ENCODE data around the gene PLCB1.
"Not testable (repeated sequence)": the region's sequence is repeated elsewhere in the genome, so short reads cannot be mapped to it uniquely, and the experiment has no call there.

The PLCB1 gene

DNA sequence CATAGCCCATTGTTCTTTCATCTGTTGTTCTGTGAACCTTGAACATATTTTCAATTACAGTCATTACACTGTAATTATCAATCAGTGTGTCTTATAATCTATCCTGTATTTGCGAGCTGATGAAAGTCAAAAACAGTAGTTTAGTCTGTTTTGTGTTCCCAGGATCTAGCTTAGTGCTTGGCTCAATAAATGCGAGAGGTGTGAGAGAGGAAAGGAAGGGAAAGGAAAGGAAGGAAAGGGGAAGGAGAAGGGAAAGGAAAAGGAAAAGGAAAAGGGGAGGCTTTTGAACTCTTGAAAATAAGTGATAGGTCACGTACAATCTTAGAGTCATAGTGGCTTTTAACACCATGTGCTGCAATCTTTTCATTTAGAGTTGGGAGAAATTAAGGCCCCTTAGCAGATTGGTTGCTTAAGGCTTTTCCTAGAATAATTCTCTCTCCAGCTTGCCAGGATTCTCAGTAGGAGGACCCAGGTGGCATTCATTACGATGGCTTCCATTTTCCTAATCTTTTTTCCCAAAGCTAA, 503.0 kb downstream of the PLCB1 start:
- no peak for DNase-seq

DNA sequence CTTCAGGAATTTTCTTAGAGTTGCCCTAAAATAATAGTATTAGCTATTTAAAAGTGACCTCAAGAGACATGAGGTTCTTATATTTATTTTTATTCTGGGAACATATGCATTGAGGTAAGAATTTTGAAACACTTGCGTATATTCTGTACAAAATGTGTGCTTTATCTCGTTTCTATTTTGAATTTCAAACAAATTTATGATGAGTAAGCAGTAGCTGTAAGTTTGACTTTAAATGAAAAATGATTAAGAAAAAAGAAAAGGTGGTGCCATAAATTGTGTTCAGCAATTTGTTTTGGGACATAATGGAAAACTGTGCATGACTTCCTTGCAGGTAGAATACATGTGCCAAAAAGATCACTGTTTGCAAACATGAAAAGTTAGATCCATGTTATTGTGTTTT, 503.8 kb downstream of the PLCB1 start:
- no peak for DNase-seq

DNA sequence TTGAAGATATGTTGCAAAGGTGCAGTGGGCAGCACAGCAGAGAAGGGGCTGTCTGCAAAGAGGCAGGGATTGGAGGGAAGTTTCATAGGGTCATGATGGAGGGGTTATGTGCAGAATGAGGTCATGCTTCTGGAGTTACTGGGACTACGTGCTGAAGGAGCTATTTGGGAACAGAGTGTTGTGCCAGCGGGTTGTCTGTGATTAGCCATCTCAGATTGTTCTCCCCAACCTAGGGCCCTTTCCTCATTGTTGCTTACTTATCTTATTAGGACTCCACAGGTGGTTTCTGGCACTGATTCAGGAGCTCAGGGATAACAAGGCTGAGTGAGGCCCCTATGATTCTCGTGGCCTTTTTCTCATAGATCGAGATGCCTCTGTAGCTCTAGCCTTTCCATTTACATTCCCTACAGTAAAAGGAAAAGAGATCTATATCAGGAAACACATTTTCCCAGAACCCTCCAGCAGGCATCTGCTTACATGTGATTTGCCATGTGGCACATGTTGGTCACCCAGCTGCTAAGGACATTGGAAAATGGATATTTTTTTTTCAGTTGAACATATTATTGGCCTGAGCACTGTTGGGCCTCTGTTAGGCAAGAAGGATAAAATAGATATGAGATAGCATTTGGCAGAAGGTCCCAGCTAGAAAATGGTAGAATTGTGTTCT, 507.2 kb downstream of the PLCB1 start:
- no peak for DNase-seq

DNA sequence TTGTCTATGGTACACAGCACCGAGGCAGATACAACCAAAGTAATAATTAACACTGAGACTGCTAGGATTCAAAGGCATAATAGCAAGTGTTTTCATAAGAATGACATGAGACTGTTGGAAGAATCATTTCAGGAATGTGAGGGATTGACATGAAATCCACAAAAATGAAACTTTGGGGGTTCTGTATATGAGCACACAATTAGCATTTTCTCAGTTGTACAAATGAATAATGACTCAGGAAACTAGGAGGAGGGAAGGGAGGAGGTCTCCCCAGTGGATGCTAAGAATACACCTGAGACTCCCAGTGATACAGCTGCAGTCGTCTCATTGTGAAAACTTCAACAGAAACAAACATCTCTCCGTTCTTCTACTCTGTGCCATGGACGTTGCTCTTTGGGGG, 508.4 kb downstream of the PLCB1 start:
- no peak for DNase-seq

DNA sequence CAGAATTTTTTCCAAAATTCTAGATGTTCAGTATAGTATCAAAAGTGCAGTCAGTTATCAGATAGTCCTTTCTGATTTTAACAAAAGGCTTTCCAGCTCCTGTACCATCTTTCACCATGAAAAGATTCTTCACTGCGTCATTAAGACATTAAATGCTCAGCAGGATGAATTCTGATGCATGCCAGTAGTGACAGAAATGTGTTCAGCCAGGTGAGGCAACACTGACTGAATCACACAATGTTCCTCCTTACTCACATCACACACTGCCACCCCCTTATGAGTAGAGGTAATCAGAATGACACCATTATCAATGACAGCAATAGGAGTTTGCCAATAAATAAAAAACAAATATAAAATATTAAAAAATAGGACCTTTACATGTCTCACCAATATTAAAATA, 510.2 kb downstream of the PLCB1 start:
- no peak for DNase-seq

DNA sequence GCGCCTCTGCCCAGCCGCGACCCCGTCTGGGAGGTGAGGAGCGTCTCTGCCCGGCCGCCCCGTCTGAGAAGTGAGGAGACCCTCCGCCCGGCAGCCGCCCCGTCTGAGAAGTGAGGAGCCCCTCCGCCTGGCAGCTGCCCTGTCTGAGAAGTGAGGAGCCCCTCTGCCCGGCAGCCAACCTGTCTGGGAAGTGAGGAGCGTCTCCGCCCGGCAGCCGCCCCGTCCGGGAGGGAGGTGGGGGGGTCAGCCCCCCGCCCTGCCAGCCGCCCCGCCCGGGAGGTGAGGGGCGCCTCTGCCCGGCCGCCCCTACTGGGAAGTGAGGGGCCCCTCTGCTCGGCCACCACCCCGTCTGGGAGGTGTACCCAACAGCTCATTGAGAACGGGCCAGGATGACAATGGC, 512.4 kb downstream of the PLCB1 start:
- DNase-seq: not testable (repeated sequence)

DNA sequence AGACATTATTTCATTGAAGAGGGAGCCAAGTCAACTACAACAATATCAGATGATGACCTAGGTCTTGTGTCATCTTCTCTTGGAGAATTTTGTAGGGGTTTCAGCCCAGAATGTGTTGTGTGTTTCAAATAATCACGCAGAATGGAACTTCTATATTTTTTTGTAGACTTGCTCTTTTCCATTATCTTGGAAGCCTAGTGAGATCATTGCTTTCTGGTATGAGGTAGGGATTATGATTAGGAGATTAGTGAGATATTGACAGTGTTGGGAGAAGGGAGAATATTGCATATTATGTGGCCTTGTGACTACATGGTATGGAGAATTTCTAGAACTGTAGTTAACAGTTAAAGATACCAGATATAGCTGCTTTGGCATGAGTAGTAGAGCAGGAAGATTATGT, 513.3 kb downstream of the PLCB1 start:
- no peak for DNase-seq

DNA sequence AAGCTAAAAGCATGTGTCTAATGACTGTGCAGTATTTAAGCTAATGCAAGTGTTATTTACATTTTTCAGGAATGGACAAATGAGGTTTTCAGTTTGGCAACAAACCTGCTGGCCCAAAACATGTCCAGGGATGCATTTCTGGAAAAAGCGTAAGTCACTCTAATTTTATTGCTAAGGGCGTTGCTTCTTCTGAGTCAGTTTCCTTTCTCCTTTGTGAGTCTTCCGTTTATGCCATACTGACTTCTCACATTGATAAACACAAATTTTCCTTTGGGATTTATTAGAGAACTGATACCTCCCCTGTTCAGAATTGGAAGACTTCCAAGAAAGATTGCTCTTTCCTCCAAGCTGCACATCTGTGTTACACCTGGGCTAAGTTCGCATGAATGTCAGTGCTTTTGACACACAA, 514.0 kb downstream of the PLCB1 start:
- DNase-seq: peak; percentile 90

DNA sequence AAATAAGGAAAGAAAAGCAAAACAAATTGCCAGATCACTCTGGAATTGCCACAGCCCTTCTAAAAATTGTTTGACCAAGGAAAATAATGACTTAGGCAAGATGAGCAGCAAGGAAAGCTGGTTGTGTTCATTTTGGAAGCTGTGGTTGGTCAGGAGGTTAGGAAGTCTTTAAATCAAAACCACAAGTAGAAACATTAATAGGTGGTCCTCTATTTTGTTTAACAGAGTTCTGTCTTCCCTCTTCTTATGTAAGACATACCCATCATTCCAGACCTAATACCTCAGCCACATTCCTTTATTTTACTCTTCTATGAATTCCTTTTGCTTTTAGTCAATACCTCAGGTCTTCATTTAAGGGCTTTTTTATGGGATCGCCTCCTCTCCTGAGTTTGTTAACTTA, 514.6 kb downstream of the PLCB1 start:
- no peak for DNase-seq

DNA sequence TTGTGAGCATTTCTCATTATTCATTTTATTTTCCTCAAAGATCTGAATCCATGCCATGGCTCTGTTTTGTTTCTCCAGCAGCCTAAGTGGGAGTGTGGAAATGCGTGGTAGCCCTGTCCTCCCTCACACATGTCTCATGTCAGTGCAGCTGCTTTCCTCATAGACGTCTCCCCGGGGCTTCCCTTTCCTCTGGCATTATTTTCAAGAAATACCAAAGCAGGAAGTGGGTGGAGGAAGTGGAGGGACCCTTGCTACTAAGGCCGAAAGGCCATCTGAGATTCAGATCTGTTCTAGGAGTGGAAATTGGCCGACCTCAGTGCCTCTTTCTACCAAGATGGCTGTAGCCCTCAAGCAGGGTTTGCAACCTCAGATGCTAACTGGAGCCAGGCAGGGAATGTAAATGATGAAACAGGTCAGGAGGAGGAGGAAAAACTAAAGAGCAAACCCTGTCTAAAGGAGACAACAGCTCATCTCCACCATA, 515.9 kb downstream of the PLCB1 start:
- DNase-seq: no peak

DNA sequence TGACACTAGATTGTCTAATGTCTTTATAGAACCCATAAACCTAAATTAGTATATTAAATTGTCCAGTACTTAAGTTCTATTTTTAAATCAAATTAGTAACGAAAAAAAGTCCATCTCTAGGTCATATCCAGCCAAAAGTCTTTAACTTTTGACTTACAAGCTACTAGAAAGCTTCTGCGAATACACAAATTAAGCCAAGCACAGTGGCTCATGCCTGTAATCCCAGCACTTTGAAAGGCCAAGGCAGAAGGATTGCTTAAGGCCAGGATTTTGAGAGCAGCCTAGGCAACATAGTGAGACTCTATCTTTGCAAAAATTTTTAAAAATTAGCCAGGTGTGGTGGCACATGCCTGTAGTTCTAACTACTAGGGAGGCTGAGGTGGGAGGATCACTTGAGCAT, 516.4 kb downstream of the PLCB1 start:
- no peak for DNase-seq

DNA sequence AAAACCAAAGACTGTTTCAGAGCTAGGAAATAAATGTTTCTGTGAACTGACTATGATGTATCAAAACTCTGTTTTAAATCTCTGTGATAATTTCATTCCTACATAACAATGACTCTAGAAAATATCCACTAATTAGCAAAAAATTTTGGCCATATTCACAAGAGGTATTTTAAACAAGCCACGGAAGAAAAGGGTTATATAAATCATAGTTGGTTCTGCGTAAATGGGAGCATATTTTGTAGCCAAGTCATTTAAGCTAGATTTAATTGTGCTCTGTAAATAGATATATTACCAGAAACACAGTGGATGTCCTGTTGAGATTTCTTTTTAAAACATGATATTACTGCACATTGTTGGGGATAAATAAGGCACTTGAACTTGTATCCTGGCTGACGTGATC, 520.3 kb downstream of the PLCB1 start:
- DNase-seq: no peak

DNA sequence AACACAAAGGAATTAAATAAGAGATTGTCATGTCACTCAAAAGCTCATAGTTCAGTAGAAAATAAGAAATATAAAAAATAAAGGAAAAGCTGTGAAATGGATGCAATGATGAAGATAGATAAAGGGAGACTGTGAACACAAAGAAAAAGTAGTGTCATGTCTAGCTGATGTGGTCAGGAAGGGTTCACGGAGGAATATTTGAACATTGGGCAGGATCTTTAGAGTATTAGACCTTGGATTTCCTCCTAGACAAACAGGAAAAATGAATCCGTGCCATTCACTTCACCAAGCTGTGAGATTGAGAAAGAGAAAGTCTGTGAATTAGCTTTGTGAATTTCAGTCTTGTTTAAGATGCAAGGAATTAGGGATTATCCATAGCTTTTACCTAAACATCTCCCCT, 522.4 kb downstream of the PLCB1 start:
- DNase-seq: no peak

DNA sequence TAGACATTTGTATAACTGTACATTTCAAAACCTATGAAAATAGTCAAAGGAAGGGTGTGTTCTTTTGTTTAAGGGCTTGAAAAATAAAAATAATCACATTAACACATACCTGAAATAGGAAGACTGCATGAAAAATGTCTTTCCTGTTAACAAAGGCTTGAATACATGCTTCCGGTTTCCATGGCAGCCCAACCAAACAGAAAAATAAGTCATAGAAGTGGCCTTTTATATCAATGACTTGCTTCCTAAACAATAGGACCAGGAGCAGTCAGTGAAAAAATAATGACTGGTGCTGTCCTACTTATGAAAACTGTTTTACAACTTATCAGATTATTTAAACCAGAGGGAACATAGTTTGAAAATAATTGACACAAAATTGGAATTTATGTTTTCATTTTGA, 524.3 kb downstream of the PLCB1 start:
- DNase-seq: no peak

DNA sequence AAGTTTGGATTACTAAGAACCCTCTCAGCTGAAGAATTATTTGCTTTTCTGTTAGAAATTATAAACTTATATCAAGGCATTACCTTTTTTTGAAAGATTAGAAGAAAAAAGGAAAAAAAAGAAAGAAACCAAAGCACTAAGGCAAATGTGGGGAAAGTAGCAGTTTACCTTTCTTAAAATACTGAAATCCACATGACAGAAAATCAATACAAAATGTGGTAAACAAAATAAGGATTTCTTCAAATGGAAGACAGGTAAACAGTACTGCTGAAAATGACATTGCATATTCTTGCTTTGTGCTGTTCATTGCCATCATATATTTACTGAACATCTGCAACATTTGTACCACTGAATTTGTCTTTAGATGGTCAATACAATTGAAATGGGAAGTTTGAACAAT, 525.6 kb downstream of the PLCB1 start:
- no peak for DNase-seq

DNA sequence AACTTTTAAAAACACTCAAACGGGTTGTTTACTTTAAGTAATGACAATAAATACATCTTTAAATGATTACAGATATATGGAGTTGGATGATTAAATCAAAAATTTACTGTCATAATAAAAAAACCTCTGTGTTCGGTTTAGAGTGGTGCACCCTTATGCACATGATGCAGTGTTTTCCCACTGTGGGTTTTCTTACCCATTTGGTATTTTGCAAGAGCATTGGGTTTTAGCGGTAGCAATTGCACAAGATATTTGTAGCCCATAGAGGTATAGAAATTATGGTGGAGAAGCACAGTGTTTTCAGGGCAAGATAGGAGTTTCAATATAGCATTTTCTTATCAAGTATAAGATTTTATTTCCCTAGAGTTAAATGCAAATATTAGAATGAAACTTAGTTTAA, 526.0 kb downstream of the PLCB1 start:
- no peak for DNase-seq

DNA sequence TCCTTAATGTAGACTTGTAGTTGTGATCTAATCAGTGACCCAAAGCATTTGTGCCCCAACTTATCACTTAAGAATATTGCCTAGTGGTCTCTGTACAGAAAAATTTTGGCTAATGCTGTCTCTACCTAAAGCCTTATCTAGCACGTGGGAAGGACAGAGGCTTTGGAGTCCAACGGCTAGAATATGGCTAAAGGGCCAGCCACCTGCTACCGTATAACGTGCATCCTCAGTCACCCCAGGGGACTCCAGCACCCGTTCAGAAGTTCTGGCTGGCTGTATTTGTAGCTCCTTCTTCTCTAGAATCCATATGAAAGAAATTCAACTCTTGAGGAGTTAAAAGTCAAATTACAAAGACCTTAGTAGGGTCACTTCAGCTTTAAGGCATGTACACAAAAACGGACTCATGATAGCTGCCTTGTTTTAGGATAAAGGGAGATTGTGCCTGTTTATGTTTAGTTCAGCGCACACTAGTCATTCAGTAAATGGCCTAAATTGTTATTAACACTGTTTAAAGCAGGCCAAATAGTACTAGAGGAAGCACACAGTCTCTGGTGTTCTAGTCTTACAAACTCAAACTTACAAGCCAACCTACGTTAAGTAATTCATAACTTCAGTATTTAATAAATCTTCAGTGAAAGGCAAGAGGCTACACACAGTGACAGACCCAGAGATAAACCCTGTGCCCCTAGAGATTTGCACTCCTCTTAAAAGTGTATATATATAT, 529.3 kb downstream of the PLCB1 start:
- no peak for DNase-seq

DNA sequence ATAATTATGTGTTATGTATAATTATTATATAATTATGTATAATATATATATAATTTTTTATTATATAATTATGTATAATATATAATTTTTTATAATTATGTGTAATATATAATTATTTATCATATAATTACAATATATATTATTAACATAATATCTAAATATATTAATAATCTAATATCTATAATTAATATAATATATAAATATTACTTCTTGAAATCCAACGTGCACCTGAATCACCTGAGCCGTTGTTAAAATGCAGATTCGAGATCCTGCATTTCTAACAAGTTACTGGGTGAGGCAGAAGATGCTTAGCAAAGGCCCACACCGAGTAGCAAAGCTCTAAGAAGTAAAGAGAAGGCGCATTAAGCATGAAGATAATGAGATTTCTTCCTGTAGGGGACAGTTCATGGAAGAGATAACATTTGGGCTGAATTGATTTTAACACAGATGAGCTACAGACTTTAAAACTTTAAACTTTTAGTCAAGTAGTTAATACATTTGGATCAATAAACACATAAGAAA, 530.4 kb downstream of the PLCB1 start:
- DNase-seq: no peak

DNA sequence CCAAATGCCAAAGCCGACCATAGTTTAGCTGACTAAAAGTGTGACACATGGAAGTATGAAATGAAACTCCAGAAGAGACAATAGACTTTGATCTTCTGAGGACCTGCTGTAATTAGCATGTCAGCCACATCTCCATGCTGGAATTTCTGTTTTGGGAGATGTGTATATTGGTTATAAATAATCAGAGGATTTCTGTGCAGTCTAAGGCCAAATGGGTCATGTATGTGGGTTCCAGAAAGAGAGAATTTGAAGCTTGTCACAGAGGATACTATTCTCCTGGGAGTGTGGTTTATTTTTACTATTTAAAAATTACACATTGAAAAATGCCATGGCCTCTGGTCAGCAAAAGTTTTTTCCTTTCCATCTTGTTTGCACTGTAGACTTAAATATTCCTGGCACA, 531.4 kb downstream of the PLCB1 start:
- DNase-seq: no peak

DNA sequence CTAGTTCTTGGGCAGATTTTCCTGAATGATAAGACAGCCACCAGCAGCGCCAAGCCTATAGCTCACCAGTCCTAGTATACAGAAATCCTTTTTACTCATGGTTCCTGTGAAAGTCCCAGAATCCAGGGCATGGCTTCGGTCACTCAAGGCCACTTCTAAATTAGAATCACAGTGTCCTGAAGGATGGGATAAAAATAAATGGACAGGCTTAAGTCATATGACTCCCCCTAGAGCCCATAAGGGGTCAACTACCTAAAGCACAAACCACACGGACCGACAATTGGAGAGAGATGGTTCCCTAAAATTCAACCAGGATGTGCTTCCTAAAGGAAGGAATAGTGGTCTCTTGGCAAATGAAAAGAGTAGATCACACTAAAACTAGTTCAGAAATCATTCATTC, 532.7 kb downstream of the PLCB1 start:
- no peak for DNase-seq

DNA sequence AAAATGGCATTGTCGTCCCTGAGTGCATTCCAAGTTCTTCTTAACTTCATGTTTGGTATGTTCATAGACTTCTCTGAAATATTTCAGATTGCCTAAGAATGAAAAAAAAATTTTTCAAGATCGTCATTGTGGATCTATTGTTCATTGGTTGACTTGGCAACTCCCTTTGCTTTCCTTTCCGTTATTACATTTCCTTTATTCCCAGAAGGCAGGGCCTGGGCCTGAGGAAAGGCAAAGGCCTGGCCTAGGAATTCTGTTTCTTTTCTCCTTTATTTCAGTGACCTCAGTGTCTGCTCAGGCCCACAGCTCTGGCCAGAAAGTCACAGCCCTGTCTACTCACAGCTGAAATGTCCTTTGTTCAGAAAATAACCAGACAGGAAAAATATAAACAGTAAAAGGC, 535.2 kb downstream of the PLCB1 start:
- no peak for DNase-seq

DNA sequence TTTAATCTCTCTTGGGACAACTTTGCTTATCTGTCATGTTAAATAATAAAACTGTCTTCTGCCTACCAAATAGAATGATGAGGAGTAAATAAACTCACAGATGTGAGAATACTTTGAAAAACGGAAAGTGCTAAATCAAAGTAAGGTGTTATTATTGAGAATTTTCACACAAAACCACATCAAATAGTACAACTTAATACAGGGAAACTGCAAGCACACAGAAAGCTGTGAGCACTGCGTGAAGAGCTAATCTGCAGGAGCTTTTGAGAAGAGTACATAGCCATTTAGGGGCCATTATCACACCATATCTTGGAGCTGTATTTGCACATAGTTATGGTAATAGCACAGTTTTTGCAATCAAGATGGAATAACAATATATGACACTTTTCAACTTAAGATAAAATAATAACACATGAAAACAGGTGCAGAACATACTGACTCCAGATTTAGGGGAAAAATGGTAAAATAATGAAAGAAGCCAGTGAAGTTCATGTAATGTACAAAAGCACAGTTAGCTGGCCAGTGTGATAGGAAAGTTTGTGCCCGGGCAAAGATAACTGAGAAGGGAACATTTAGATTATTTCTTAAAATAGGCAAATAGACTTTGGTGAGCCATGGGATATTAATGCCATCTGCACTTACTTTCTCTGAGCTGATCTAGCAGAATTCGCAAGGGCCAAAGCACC, 538.3 kb downstream of the PLCB1 start:
- no peak for DNase-seq

DNA sequence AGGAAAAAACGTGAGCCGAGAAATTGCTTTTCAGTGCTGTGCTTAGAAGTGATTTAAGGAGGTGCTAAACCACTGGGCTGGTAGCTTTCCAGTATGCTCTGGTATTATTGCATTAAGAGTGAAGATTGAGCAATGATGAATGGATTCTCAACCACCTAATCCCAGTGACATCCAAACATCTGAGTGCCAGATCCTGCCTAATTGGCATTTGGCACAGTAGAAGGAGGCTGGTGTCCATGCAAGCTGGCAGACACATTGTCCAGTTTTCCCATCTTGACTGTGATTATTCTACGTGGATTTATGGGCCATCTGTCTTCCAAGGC, 538.8 kb downstream of the PLCB1 start:
- DNase-seq: no peak

DNA sequence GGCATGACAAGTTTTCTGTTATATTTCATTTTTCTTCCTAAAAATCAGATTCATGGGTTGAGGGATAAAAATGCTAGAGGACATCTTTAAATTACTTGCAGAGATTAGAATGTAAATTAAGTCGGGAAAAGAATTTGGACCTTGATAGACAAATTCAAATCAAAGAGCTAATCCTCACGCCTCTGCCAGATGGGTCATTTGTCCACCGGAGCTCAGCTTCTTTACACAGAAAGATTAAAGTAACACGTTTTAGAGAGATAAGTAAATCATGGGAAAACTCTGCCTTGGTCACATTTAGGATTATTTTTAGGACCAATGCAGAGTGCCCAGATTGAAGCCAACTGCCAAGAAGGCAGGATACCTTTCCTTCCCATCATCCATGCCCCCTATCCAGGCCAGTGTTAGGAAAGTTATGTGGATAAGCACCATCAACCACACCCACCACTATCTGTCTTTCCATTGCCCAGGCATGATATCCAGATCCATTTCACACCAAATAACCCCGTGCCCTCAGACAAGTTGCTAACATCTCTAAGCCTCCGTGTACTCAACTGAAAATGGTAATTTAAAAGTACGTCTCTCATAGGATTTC, 539.4 kb downstream of the PLCB1 start:
- DNase-seq: no peak
